ENCODE measurements around the gene ZFYVE27. TPM values are rescaled to one million over a fixed set of nuclear protein-coding genes. Genes with fewer than 3 reads are reported as not detected.

ZFYVE27 gene
- total RNA-seq, 4 donors from 2014 or later, result 17.9 to 27.1 (median 20.7) TPM

DNA sequence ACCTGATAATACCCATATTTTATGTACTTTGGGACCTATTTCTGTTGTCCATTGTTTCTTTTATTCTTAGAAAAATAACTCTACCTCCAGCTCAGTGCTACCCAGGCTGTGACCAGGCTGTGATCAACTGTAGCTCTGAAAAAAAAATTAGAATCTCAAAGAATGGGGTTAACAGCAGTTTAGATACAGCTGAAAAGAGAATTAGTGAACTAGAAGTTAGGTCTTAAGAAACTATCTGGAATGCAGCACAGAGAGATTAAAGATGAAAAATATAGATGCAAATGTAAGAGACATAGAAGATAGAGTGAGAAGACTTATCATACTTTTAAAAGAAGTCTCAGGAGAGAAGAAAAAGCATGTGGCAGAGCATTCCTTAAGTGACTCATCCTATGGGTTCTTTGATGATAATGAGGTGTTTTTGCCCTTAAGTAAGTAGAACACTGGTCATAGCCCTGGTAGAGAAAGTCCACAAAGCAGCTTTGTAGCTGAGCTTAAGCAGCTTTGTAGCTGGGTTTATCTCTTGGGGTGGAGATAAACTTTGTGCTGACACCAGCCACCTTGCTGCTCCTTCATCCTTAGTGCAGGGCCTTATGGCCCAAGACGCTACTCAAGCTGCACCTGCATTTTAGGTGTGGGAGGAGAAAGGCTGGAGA lies 62.2 kb downstream of the ZFYVE27 start:
- DNase-seq (ENCODE audit: low spot score) (no peak), ATAC-seq (ENCODE audit: low FRiP score) (no peak)
- TF ChIP-seq, protein P1, sequence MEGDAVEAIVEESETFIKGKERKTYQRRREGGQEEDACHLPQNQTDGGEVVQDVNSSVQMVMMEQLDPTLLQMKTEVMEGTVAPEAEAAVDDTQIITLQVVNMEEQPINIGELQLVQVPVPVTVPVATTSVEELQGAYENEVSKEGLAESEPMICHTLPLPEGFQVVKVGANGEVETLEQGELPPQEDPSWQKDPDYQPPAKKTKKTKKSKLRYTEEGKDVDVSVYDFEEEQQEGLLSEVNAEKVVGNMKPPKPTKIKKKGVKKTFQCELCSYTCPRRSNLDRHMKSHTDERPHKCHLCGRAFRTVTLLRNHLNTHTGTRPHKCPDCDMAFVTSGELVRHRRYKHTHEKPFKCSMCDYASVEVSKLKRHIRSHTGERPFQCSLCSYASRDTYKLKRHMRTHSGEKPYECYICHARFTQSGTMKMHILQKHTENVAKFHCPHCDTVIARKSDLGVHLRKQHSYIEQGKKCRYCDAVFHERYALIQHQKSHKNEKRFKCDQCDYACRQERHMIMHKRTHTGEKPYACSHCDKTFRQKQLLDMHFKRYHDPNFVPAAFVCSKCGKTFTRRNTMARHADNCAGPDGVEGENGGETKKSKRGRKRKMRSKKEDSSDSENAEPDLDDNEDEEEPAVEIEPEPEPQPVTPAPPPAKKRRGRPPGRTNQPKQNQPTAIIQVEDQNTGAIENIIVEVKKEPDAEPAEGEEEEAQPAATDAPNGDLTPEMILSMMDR (IDR thresholded peaks at IDR 0.05), result no peak

DNA sequence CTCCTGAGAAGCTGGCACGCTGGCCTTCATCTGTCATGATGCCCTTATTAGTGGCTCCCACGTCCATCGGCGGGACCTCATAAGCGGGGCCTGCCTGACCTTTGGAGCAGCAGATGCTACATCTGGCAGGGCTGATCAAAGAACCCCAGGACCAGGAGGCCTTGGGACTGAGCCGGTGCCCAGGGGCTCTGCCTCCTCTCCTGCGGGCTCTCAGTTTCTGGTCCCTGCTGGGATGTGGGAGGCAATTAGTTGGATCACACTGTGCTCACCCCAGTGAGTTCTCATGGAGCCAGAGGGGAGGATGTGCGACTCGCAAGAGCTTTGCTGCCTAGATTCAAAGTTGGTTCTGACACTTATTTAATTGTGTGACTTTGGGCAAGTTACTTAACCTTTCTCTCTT lies 63.5 kb downstream of the ZFYVE27 start:
- DNase-seq (ENCODE audit: low spot score) (no peak), ATAC-seq (ENCODE audit: low FRiP score) (no peak)
- TF ChIP-seq, protein P1 (IDR thresholded peaks at IDR 0.05), result no peak

DNA sequence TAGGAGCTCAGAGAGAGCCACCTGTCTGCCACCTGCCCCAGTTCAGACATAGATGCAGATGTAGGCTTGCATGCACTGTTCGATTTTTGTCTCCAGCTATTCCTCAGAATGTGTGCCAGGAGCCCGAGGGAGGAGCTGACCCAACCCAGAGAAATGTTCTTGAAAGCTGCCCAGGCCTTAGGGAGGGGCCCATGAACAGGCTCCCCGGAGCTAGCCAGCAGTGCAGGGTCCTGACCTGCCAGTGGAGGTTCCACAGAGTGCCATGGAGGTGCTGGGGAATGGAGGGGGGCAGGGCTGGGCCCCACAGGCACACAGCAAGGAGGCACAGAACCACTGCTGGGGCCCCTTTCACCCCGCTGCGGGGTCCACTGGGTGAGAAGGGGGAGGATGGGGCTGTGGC lies 64.5 kb downstream of the ZFYVE27 start:
- ATAC-seq (ENCODE audit: low FRiP score) (no peak), DNase-seq (ENCODE audit: low spot score) (no peak)
- TF ChIP-seq, protein P1 (IDR thresholded peaks at IDR 0.05), result no peak

DNA sequence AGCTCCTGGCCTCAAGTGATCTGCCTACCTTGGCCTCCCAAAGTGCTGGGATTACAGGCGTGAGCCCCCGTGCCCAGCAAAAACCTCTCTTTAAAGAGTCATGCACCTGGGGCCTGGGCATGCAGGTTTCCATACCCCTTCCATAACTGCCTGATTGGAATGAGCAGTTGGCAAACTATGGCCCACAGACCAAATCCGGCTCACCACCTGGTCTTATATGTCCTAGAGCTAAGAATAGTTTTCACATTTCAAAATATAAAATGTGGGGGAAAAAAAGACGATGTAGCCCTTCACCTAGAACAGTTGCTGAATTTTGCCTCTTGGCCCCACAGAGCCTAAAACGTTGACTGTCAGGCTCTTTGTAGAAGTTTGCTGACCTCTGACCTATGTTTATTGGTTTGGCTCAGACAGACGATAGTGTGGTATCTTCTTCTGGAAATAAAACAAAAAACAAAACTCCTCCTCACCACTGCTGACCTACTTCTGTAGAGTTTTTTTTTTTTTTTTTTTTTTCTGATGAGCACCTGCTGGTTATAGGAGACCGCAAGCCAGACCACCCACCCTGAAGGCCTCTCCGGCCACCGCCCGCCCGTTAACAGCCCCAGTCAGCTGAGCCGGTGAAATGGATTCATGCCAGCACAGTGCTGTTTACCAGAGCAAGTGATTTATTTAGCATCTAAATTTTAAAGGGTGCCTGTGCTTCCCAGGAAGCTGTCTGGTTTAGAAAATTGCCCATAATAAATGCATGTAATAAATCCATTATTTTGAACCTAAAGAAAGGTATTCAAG lies 68.4 kb downstream of the ZFYVE27 start:
- TF ChIP-seq, protein P1 (IDR thresholded peaks at IDR 0.05), result no peak
- DNase-seq (ENCODE audit: low spot score) (no peak), ATAC-seq (ENCODE audit: low FRiP score) (no peak)

DNA sequence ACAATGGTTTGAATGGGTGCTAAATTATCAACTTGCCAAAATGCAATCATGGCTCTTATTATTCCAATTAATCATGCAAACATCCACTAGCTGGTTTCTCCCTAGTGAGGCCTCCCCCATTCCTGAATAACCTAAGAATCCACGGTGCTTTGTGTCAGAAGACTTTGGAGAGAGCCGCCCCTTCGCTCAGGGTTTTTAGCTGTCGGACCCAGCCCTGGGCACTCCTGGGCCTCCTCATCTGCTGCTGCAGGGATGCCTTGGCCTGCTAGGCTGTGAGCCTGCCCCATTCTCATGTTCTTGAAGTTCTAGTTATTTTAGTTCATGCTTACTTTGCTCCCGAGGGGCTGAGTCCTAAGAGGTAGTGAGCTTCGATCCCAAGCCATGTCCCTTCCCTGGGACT lies 69.0 kb downstream of the ZFYVE27 start:
- no peak for DNase-seq (ENCODE audit: low spot score)
- TF ChIP-seq, protein P1 (IDR thresholded peaks at IDR 0.05), result no peak
- no peak for ATAC-seq (ENCODE audit: low FRiP score)

DNA sequence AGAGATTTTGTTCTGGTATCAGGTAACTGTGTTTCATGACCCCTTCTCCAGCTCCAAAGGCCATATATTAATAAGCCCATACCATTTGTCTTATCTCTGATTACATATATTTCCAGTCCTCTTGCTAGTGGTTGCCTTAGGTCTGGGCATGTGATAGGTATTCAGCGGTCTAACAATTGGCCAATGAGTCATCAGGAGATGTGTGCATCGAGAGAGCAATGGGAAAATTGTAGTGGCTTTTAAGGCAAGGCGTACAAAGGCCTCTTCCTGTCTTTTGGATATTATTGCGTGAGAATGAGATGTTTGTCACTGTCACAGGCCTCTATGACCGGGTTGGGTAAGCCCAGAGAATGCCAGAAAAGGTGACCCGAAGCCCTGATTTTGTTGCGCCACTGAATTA lies 73.5 kb downstream of the ZFYVE27 start:
- DNase-seq (ENCODE audit: low spot score) (no peak), ATAC-seq (ENCODE audit: low FRiP score) (no peak)
- TF ChIP-seq, protein P1 (IDR thresholded peaks at IDR 0.05), result no peak

Other genes starting within 250 kb of the ZFYVE27 start
- gene MMS19, start 238.7 kb upstream of the ZFYVE27 start, total RNA-seq, result 100 to 1,000 TPM in 1 of 4 donors, 10 to 100 TPM in 3; 44.4 to 117 (median 64.7) TPM
- 10 to 100 TPM; 15.6 to 22.8 (median 19.2) TPM for gene UBTD1, start 238.2 kb upstream of the ZFYVE27 start, total RNA-seq
- gene ANKRD2, start 164.3 kb upstream of the ZFYVE27 start, total RNA-seq, result 1 to 10 TPM in 1 of 4 donors, not detected in 3; 2.7 TPM
- gene HOGA1, start 152.7 kb upstream of the ZFYVE27 start, total RNA-seq, result 10 to 100 TPM in 1 of 4 donors, 1 to 10 TPM in 3; 3.3 to 11.7 (median 7.6) TPM
- gene C10orf62, start 147.4 kb upstream of the ZFYVE27 start, total RNA-seq, result 1 to 10 TPM in 1 of 4 donors, under 1 TPM in 1, not detected in 2; 0.88 to 1.2 TPM
- gene MORN4, start 103.6 kb upstream of the ZFYVE27 start, total RNA-seq, result 1 to 10 TPM in 3 of 4 donors, under 1 TPM in 1; 0.36 to 5.3 (median 2.5) TPM
- gene PI4K2A, start 96.5 kb upstream of the ZFYVE27 start, total RNA-seq, result 10 to 100 TPM; 11.7 to 33.9 (median 17.8) TPM
- gene AVPI1, start 49.9 kb upstream of the ZFYVE27 start, total RNA-seq, result 100 to 1,000 TPM in 2 of 4 donors, 10 to 100 TPM in 2; 17.7 to 195 (median 69.0) TPM
- gene MARVELD1, start 23.4 kb upstream of the ZFYVE27 start, total RNA-seq, result 10 to 100 TPM; 16.7 to 23.0 (median 21.3) TPM
- 1 to 10 TPM in 1 of 4 donors, under 1 TPM in 2, not detected in 1; 0.56 to 4.1 (median 0.60) TPM for gene SFRP5, start 34.9 kb downstream of the ZFYVE27 start, total RNA-seq
- 1 to 10 TPM in 1 of 4 donors, under 1 TPM in 3; 0.19 to 1.6 (median 0.57) TPM for gene GOLGA7B, start 112.7 kb downstream of the ZFYVE27 start, total RNA-seq

All from omental fat pad (tissue), 4 donors.